PC-9 (cell line): ENCODE data around the gene INSL4.

Source experiments
- EZH2 ChIP-seq: fragments of 200-600 bp; sonication (generic); IDR thresholded peaks from 2 replicates; pipeline ENCODE4 v1.8.0; 2017; ENCODE audit warnings: antibody characterized with exemption, low read depth
- TF ChIP-seq, protein P1 (sequence below): fragments of 200-600 bp; sonication (generic); conservative IDR thresholded peaks from 2 replicates; pipeline ENCODE4 v1.6.1; 2017; ENCODE audit warnings: mixed run types, antibody characterized with exemption, mild to moderate bottlenecking, moderate library complexity

DNA sequence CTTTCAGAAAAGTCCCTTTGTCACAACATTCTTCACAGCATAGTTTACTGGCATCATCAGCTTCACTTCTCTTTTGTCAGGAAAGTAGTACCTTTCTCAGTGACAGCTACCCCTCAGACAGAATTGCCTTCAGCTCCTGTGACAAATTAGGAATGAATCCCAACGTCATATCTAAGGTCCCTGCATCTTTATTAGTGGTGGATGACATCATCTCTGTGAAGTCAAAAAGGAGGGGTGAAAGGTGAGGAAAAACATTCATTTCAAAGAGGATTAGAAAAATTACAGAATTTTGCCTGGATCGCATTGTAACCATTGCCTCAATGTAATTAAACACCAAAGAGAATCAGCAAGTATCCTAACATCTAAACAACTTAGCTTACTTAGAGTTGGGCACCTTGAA is 37.9 kb upstream of the INSL4 start:
- TF ChIP-seq, protein P1, sequence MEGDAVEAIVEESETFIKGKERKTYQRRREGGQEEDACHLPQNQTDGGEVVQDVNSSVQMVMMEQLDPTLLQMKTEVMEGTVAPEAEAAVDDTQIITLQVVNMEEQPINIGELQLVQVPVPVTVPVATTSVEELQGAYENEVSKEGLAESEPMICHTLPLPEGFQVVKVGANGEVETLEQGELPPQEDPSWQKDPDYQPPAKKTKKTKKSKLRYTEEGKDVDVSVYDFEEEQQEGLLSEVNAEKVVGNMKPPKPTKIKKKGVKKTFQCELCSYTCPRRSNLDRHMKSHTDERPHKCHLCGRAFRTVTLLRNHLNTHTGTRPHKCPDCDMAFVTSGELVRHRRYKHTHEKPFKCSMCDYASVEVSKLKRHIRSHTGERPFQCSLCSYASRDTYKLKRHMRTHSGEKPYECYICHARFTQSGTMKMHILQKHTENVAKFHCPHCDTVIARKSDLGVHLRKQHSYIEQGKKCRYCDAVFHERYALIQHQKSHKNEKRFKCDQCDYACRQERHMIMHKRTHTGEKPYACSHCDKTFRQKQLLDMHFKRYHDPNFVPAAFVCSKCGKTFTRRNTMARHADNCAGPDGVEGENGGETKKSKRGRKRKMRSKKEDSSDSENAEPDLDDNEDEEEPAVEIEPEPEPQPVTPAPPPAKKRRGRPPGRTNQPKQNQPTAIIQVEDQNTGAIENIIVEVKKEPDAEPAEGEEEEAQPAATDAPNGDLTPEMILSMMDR, result no peak
- TF ChIP-seq EZH2, result no peak
